Esophagus muscularis mucosa (tissue), 3 donors: ENCODE measurements around the gene CHGA.

Experiments used
- POLR2A ChIP-seq: fragments of 450-650 bp; IDR thresholded peaks from one replicate; pipeline ENCODE4 v1.6.1; 2017; ENCODE audit warnings: antibody characterized with exemption, moderate library complexity, mild to moderate bottlenecking, low read depth
- POLR2AphosphoS5 ChIP-seq, 2 donors: sonication (generic); formaldehyde crosslinking; IDR thresholded peaks; one replicate each; pipeline ENCODE4 v1.6.1; 2017; ENCODE audit warnings: antibody characterized with exemption in 2 of 2
- TF ChIP-seq, protein P1 (sequence below), 3 experiments: fragments of 200-600 bp in 2 of 3; fragments of 450-650 bp in 1 of 3; sonication (generic) in 2 of 3; IDR thresholded peaks; one replicate each; pipeline ENCODE4 v1.5.1; 2017 to 2019; ENCODE audit warnings: antibody characterized with exemption in 3 of 3, mild to moderate bottlenecking in 2 of 3, moderate library complexity in 1 of 3

DNA sequence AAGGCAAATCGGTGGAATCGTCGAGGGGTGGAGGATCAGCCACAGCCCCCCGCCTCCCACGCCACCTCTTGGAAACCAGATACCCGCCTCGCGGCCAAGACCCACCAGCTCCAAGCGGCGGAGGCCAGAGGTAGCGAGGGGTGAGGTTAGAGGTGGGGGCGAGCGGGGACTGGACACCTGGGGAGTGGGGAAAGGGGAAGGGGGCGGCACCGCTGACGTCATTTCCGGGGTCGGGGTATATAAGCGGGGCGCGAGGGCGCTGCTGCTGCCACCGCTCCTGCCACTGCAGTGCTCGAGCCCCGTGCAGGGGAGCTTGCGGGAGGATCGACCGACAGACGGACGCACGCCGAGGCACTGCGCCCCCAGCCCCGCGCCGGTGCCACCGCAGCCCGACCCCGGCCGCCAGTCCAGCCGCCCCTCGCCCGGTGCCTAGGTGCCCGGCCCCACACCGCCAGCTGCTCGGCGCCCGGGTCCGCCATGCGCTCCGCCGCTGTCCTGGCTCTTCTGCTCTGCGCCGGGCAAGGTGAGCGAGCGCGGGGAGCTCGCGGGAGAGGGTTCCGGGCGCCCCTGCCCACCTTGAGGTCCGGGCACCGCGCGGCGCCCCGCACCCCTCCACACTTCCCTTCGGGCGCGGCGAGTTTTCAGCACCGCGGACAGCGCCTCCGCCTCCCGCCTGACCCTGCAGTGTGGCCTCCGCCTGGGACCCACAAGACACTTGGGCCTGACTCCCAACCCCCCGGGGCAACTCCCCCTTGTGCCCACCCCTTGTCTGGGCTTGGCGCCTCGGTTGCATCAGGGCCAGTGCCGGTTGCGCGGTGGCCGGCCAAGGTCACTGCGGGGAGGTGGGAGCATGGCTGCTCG is at the start of gene CHGA:
- TF ChIP-seq, protein P1, sequence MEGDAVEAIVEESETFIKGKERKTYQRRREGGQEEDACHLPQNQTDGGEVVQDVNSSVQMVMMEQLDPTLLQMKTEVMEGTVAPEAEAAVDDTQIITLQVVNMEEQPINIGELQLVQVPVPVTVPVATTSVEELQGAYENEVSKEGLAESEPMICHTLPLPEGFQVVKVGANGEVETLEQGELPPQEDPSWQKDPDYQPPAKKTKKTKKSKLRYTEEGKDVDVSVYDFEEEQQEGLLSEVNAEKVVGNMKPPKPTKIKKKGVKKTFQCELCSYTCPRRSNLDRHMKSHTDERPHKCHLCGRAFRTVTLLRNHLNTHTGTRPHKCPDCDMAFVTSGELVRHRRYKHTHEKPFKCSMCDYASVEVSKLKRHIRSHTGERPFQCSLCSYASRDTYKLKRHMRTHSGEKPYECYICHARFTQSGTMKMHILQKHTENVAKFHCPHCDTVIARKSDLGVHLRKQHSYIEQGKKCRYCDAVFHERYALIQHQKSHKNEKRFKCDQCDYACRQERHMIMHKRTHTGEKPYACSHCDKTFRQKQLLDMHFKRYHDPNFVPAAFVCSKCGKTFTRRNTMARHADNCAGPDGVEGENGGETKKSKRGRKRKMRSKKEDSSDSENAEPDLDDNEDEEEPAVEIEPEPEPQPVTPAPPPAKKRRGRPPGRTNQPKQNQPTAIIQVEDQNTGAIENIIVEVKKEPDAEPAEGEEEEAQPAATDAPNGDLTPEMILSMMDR (IDR thresholded peaks at IDR 0.05) = no peak
- TF ChIP-seq POLR2AphosphoS5 (IDR thresholded peaks at IDR 0.05) (no peak), POLR2A (no peak)
